Endothelial cell of umbilical vein (primary cell): ENCODE measurements around the gene VCAN. TPM values are rescaled to one million over a fixed set of nuclear protein-coding genes. Genes with fewer than 3 reads are reported as not detected.

Experiments used
- BruUV-seq: library from RNA; stranded (reverse); fragments of 400-500 nt; replicated peaks from 2 replicates; lab custom pipeline; 2021; lab: Mats Ljungman, UMichigan
- CTCF ChIA-PET: fragments of 300-600, 350-600 bp; sonication (Branson Sonifier 250); formaldehyde crosslinking; loops from one replicate; lab custom pipeline; 2021; ENCODE audit warnings: antibody characterized with exemption, inconsistent platforms; lab: Charles Lee
- POLR2A ChIA-PET: fragments of 300-600, 350-600 bp; sonication (Branson Sonifier 250); formaldehyde crosslinking; loops from one replicate; lab custom pipeline; 2021; ENCODE audit warnings: antibody characterized with exemption, inconsistent platforms; lab: Charles Lee
- DNase-seq: peaks from one replicate; pipeline ENCODE4 v3.0.0-alpha.2; 2011; ENCODE audit warnings: low read depth, low spot score
- FAIRE-seq: peaks from 2 replicates; lab custom pipeline; 2011; peaks lifted over from hg19 to GRCh38; lab: Jason Lieb, UNC
- H2AFZ ChIP-seq: 2 replicates; pipeline ENCODE4 v1.6.0; 2012; ENCODE audit warnings: low read depth, low read length, control low read depth, inconsistent platforms
- H3K27ac ChIP-seq: 2 replicates; pipeline ENCODE4 v1.5.1; 2011; ENCODE audit warnings: low read depth, mild to moderate bottlenecking, control low read depth, low read length, moderate library complexity; ENCODE audit not compliant: insufficient read depth
- H3K27me3 ChIP-seq, 2 experiments: 2 replicates each; pipeline versions ENCODE4 v1.6.0 to v1.6.1; 2011; ENCODE audit warnings: low read length in 2 of 2, mixed read lengths in 1 of 2; ENCODE audit not compliant: control insufficient read depth in 2 of 2, insufficient read depth in 2 of 2
- H3K36me3 ChIP-seq, 2 experiments: 2 replicates in 1 of 2; 3 replicates in 1 of 2; pipeline ENCODE4 v1.5.1; 2011; ENCODE audit warnings: low read length in 2 of 2, mild to moderate bottlenecking in 1 of 2, moderate library complexity in 1 of 2; ENCODE audit not compliant: control insufficient read depth in 2 of 2, insufficient read depth in 2 of 2; ENCODE audit errors: extremely low read depth in 1 of 2
- H3K4me1 ChIP-seq: 3 replicates; pipeline ENCODE4 v1.5.1; 2011; ENCODE audit warnings: mild to moderate bottlenecking, low read length; ENCODE audit not compliant: control insufficient read depth, insufficient read depth; ENCODE audit errors: extremely low read depth
- H3K4me2 ChIP-seq: 2 replicates; pipeline ENCODE4 v1.6.1; 2011; ENCODE audit warnings: low read length, control low read depth, mixed read lengths; ENCODE audit not compliant: insufficient read depth
- H3K4me3 ChIP-seq, 3 experiments: fragments of 200-600 bp in 1 of 3; sonication (generic), shearing (Covaris generic) in 1 of 3; replicated peaks in 1 of 3; 2 replicates each; pipeline ENCODE4 v1.5.1; 2011 to 2016; ENCODE audit warnings: control low read depth in 3 of 3, low read length in 3 of 3, mild to moderate bottlenecking in 2 of 3, inconsistent platforms in 1 of 3, low read depth in 1 of 3, moderate library complexity in 1 of 3; ENCODE audit not compliant: insufficient read depth in 1 of 3
- H3K79me2 ChIP-seq: 2 replicates; pipeline ENCODE4 v1.6.0; 2012; ENCODE audit warnings: low read length, inconsistent platforms; ENCODE audit not compliant: control insufficient read depth, insufficient read depth
- H3K9ac ChIP-seq: replicated peaks from 2 replicates; pipeline ENCODE3; 2011; ENCODE audit warnings: low read length, control low read depth; ENCODE audit not compliant: insufficient read depth; ENCODE audit errors: extremely low read depth
- H3K9me1 ChIP-seq: replicated peaks from 3 replicates; pipeline ENCODE4 v1.6.0; 2011; ENCODE audit warnings: mild to moderate bottlenecking, low read length; ENCODE audit not compliant: control insufficient read depth, insufficient read depth; ENCODE audit errors: extremely low read depth
- H3K9me3 ChIP-seq: replicated peaks from 2 replicates; pipeline ENCODE4 v1.5.1; 2012; ENCODE audit warnings: low read length, inconsistent platforms; ENCODE audit not compliant: control insufficient read depth, insufficient read depth
- H4K20me1 ChIP-seq: replicated peaks from 2 replicates; pipeline ENCODE3; 2011; ENCODE audit warnings: mild to moderate bottlenecking, low read length; ENCODE audit not compliant: control insufficient read depth, insufficient read depth; ENCODE audit errors: extremely low read depth
- CTCF ChIP-seq, 2 donors: IDR thresholded peaks; 1 replicate in 1 of 2; 2 replicates in 1 of 2; pipeline ENCODE4 v1.5.1; 2011; ENCODE audit warnings: low read length in 2 of 2, mild to moderate bottlenecking in 2 of 2, moderate library complexity in 2 of 2, control low read depth in 1 of 2, inconsistent platforms in 1 of 2, low read depth in 1 of 2; ENCODE audit not compliant: insufficient read depth in 1 of 2; ENCODE audit errors: extremely low read depth in 1 of 2
- EZH2 ChIP-seq: IDR thresholded peaks from 2 replicates; pipeline ENCODE4 v1.6.1; 2012; ENCODE audit warnings: borderline replicate concordance, low read depth, mild to moderate bottlenecking, moderate library complexity, low read length, inconsistent platforms; ENCODE audit not compliant: severe bottlenecking
- FOS ChIP-seq: IDR thresholded peaks from 2 replicates; pipeline ENCODE4 v1.6.1; 2011; ENCODE audit warnings: mild to moderate bottlenecking, low read length, moderate library complexity, borderline replicate concordance; ENCODE audit not compliant: insufficient read depth
- GATA2 ChIP-seq: IDR thresholded peaks from 2 replicates; pipeline ENCODE4 v1.7.0; 2011; ENCODE audit warnings: low read depth, mild to moderate bottlenecking, moderate library complexity, mixed read lengths, low read length; ENCODE audit not compliant: insufficient read length, insufficient read depth
- JUN ChIP-seq: IDR thresholded peaks from 2 replicates; pipeline ENCODE4 v1.6.1; 2011; ENCODE audit warnings: borderline replicate concordance, low read depth; ENCODE audit not compliant: insufficient read length, insufficient read depth
- MAX ChIP-seq: IDR thresholded peaks from 2 replicates; pipeline ENCODE4 v1.6.1; 2011; ENCODE audit not compliant: insufficient read depth, insufficient read length
- MYC ChIP-seq: IDR thresholded peaks from one replicate; pipeline ENCODE4 v1.6.1; 2011; ENCODE audit warnings: mild to moderate bottlenecking, low read depth, low read length
- POLR2A ChIP-seq: IDR thresholded peaks from 2 replicates; pipeline ENCODE4 v1.6.1; 2012; ENCODE audit warnings: low read depth, mild to moderate bottlenecking, control low read depth, low read length
- POLR2AphosphoS5 ChIP-seq: IDR thresholded peaks from 2 replicates; pipeline ENCODE4 v1.6.1; 2012; ENCODE audit warnings: low read depth, mild to moderate bottlenecking, control low read depth, low read length, moderate library complexity; ENCODE audit not compliant: insufficient read depth
- dilution Hi-C: fragments of 300-500 bp; cut with MboI; formaldehyde crosslinking; loops from one replicate; pipeline ENCODE4 v1.15.0; 2019; ENCODE audit warnings: low sequenced_read_pairs; ENCODE audit not compliant: extremely low pct_ligation_motif_present
- intact Hi-C: fragments of 100-400 bp; cut with micrococcal nuclease; formaldehyde crosslinking; loops from one replicate; pipeline ENCODE4 v1.10.0; 2022
- polyA plus RNA-seq, 4 experiments: library from polyadenylated mRNA; depleted of rRNA in 3 of 4; stranded (reverse) in 3 of 4; unstranded in 1 of 4; fragments of >200 nt; gene quantifications; 2 replicates each; pipeline versions ENCODE4 v1.2.1 to v1.2.3, GENCODE V29; 2011 to 2012; ENCODE audit warnings: missing spikeins in 1 of 4
- total RNA-seq: library from RNA; stranded (reverse); gene quantifications from 2 replicates; pipeline ENCODE4 v1.2.3, GENCODE V29; 2021

VCAN gene
- total and polyA plus RNA-seq, 2 donors (not counting 3 experiments of a cell fraction or from before 2014, with no cell fraction given), result 0.35 to 1.2 TPM

- Histone ChIP-seq H3K27me3 (no peaks in the 10 kb centered on the region), H2AFZ (no peak overlapping the region), H3K9me3 (no peaks in the 10 kb centered on the region), H3K9me1 (no peaks in the 10 kb centered on the region), H3K36me3 (no peaks in the 10 kb centered on the region), H3K4me1 (no peaks in the 10 kb centered on the region), H3K79me2 (no peaks in the 10 kb centered on the region), H3K4me3 (no peak overlapping the region), H3K9ac (no peak overlapping the region), H4K20me1 (no peaks in the 10 kb centered on the region), H3K4me2 (no peak overlapping the region), H3K27ac (no peak overlapping the region)
- no TSS peak for BruUV-seq
- dilution Hi-C loops (no loop called here), intact Hi-C loops (no loop called here)
- ChIA-PET CTCF (interaction anchor here (0.8 to 1.5 kb wide), 2 partner anchors 13 to 37 kb away, joined by 3 to 4 read pairs; no protein-coding TSS in a partner anchor), POLR2A (no interaction called here)
- no peak for DNase-seq
- TF ChIP-seq MYC (no peak), MAX (no peak), JUN (no peak), GATA2 (no peak), EZH2 (no peak), POLR2AphosphoS5 (no peak), POLR2A (no peak), CTCF (IDR thresholded peaks at IDR 0.05; ENCODE audit: extremely low read depth in 1 of 2, insufficient read depth in 1 of 2, low read depth in 1 of 2, low read length in 2 of 2) (no peak), FOS (no peak)
- FAIRE-seq, result no peak
These were observed 123.7 kb downstream of the VCAN start for GRCh38 chr5:83595217-83595616.
